Loucy (cell line): ENCODE results near the gene TUBG1.

Source experiments
- EZH2phosphoT487 ChIP-seq: fragments of 200-600 bp; IDR thresholded peaks from 2 replicates; pipeline ENCODE4 v1.6.1; 2018; ENCODE audit warnings: antibody characterized with exemption, mild to moderate bottlenecking, moderate library complexity, borderline replicate concordance
- TF ChIP-seq, protein P1 (sequence below): fragments of 200-600 bp; sonication (generic); conservative IDR thresholded peaks from 2 replicates; pipeline ENCODE4 v1.5.1; 2014; ENCODE audit warnings: mild to moderate bottlenecking, antibody characterized with exemption, low read length

GRCh38 chr17:42612013-42612412, 2.5 kb downstream of the TUBG1 start:
- TF ChIP-seq, protein P1, sequence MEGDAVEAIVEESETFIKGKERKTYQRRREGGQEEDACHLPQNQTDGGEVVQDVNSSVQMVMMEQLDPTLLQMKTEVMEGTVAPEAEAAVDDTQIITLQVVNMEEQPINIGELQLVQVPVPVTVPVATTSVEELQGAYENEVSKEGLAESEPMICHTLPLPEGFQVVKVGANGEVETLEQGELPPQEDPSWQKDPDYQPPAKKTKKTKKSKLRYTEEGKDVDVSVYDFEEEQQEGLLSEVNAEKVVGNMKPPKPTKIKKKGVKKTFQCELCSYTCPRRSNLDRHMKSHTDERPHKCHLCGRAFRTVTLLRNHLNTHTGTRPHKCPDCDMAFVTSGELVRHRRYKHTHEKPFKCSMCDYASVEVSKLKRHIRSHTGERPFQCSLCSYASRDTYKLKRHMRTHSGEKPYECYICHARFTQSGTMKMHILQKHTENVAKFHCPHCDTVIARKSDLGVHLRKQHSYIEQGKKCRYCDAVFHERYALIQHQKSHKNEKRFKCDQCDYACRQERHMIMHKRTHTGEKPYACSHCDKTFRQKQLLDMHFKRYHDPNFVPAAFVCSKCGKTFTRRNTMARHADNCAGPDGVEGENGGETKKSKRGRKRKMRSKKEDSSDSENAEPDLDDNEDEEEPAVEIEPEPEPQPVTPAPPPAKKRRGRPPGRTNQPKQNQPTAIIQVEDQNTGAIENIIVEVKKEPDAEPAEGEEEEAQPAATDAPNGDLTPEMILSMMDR: no peak
- TF ChIP-seq EZH2phosphoT487: no peak
